ENCODE results near the gene NPB. TPM values are rescaled to one million over a fixed set of nuclear protein-coding genes. Genes with fewer than 3 reads are reported as not detected.

The NPB gene
- polyA plus RNA-seq, 1 of the 3 experiments (the other 2 are of a cell fraction) = 2.4 TPM

DNA sequence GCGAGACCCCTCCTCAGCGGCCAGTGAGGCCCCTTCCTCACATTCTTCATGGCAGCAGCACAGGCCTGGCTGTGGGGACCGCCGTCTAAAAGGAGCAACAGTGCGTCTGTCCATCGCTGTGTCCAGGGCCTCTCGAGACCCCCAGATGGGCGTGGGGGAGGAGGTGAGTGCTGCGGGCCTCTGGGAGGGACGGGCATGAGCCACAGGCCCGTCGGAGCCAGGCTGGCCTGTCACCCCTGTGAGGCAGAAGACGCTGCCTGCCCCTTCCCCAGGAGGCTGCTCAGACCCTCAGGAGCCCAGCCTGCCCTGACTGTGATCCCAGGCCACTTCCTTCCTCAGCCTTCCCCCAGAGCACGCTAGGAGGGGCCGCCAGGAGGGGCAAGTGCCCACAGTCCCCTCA is 37.2 kb downstream of the NPB start:
- 76% methylated on average over 9 of the region's 15 CpGs for WGBS (ENCODE audit: low lambda C conversion rate)
- CTCF ChIA-PET = interaction anchor here (1.1 to 17.7 kb wide), 5 partner anchors 15 to 91 kb away, joined by 3 to 216 read pairs (median 5); partner anchors contain the start of genes CENPX, LRRC45 and NOTUM
- H3K9me3 ChIP-seq = no peaks in the 10 kb centered on the region

DNA sequence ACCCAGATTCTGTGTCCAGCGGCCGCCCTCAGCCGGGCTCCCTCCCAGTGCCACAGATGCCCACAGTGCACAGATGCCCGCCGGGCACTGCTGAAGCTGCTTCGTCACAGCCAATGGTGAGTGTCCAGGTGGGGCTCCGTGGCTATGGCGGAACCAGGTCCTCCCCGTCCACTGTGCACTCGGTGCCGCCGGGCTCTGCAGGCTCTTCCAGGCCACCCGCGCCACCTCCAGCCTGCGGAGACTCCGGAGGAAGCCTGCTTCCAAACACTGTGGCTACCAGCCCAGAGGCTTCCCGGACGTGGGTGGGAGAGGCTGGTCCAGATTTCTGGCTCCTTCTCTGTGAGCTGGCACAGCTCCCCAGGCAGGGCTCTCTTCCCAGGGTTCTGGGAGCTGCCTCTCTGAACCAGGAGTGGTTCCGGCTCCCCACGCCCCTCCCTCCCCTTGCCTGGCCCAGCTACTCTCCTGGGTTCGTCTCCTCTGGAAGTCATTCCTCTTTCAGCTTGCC is 37.9 kb downstream of the NPB start:
- no peak overlapping the region for H3K9ac ChIP-seq
- H3K79me2 ChIP-seq (ENCODE audit: insufficient read depth) = peaks cover 19% of the 10 kb centered on the region
- peaks cover 3% of the 10 kb centered on the region for H3F3A ChIP-seq (replicated peaks; ENCODE audit: insufficient read depth)
- no peaks in the 10 kb centered on the region for H4K20me1 ChIP-seq (ENCODE audit: insufficient read depth)
- no peaks in the 10 kb centered on the region for H3K9me3 ChIP-seq
- H2AFZ ChIP-seq (ENCODE audit: low read depth) = no peak overlapping the region
- H3K4me2 ChIP-seq = no peak overlapping the region
- no peaks in the 10 kb centered on the region for H3K9me2 ChIP-seq
- 80% methylated on average over 12 of the region's 21 CpGs for WGBS (ENCODE audit: low lambda C conversion rate)
- peaks cover 6 to 17% of the 10 kb centered on the region in 2 experiments; a peak in 2 of 4 replicates for H3K4me1 ChIP-seq (ENCODE audit: control insufficient read depth in 1 of 2, insufficient read depth in 2 of 2, low read depth in 1 of 2, low read length in 1 of 2)
- ChIA-PET CTCF (interaction anchor here (1.1 to 17.7 kb wide), 6 partner anchors 9 to 214 kb away, joined by 3 to 216 read pairs (median 3); partner anchors contain the start of genes CENPX, LRRC45 and NOTUM), POLR2A (no interaction called here)
- no peaks in the 10 kb centered on the region for H3K27me3 ChIP-seq (ENCODE audit: insufficient read depth)
- peaks cover 0 to 2% of the 10 kb centered on the region in 2 experiments for H3K36me3 ChIP-seq (replicated peaks in 1 of 2; ENCODE audit: control insufficient read depth in 1 of 2, insufficient read depth in 2 of 2, low read length in 1 of 2)
- H3K4me3 ChIP-seq (ENCODE audit: low read depth in 2 of 2, low read length in 1 of 2) = no peak overlapping the region
- no peak for DNase-seq
- H3K27ac ChIP-seq (ENCODE audit: low read depth in 2 of 2, low read length in 1 of 2) = no peak overlapping the region
- TF ChIP-seq EP300 (IDR thresholded peaks at IDR 0.05; ENCODE audit: borderline replicate concordance in 1 of 2, low read depth in 1 of 2, low read length in 1 of 2) (no peak), TCF12 (IDR thresholded peaks at IDR 0.05) (no peak), FOXM1 (IDR thresholded peaks at IDR 0.05; ENCODE audit: low read depth) (no peak), MXI1 (IDR thresholded peaks at IDR 0.05; ENCODE audit: low read depth, low read length) (no peak), RCOR1 (IDR thresholded peaks at IDR 0.05; ENCODE audit: low read length) (no peak), GABPA (IDR thresholded peaks at IDR 0.05; ENCODE audit: low read depth) (no peak), NRF1 (IDR thresholded peaks at IDR 0.05; ENCODE audit: low read depth, low read length) (no peak), SMC3 (IDR thresholded peaks at IDR 0.05; ENCODE audit: low read depth, low read length) (no peak), YY1 (IDR thresholded peaks at IDR 0.05; ENCODE audit: low read depth) (no peak), SIN3A (IDR thresholded peaks at IDR 0.05; ENCODE audit: borderline replicate concordance, low read depth, low read length) (no peak), ELF1 (IDR thresholded peaks at IDR 0.05) (no peak), JUND (IDR thresholded peaks at IDR 0.05) (no peak)
- TF ChIP-seq, protein P1, sequence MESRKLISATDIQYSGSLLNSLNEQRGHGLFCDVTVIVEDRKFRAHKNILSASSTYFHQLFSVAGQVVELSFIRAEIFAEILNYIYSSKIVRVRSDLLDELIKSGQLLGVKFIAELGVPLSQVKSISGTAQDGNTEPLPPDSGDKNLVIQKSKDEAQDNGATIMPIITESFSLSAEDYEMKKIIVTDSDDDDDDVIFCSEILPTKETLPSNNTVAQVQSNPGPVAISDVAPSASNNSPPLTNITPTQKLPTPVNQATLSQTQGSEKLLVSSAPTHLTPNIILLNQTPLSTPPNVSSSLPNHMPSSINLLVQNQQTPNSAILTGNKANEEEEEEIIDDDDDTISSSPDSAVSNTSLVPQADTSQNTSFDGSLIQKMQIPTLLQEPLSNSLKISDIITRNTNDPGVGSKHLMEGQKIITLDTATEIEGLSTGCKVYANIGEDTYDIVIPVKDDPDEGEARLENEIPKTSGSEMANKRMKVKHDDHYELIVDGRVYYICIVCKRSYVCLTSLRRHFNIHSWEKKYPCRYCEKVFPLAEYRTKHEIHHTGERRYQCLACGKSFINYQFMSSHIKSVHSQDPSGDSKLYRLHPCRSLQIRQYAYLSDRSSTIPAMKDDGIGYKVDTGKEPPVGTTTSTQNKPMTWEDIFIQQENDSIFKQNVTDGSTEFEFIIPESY (IDR thresholded peaks at IDR 0.05; ENCODE audit: borderline replicate concordance, low read depth) = no peak

More for the DNA sequence above, 37.2 kb downstream of the NPB start:
- TF ChIP-seq RAD21 (IDR thresholded peaks at IDR 0.05; ENCODE audit: low read length) = no peak
- TF ChIP-seq FOSL2 (IDR thresholded peaks at IDR 0.05; ENCODE audit: borderline replicate concordance, low read depth) = no peak
- no peak for TF ChIP-seq FOXJ3 (CRISPR knock-in tag; IDR thresholded peaks at IDR 0.05)
- no peak for TF ChIP-seq YY1 (IDR thresholded peaks at IDR 0.05; ENCODE audit: low read depth)
- TF ChIP-seq, protein P2, sequence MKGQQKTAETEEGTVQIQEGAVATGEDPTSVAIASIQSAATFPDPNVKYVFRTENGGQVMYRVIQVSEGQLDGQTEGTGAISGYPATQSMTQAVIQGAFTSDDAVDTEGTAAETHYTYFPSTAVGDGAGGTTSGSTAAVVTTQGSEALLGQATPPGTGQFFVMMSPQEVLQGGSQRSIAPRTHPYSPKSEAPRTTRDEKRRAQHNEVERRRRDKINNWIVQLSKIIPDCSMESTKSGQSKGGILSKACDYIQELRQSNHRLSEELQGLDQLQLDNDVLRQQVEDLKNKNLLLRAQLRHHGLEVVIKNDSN (IDR thresholded peaks at IDR 0.05; ENCODE audit: borderline replicate concordance, low read depth) = no peak
- no peak for TF ChIP-seq TEAD4 (IDR thresholded peaks at IDR 0.05; ENCODE audit: borderline replicate concordance, insufficient read depth)
- no peak for TF ChIP-seq GATA2 (CRISPR knock-in tag; IDR thresholded peaks at IDR 0.05)
- no peak for TF ChIP-seq EZH2phosphoT487 (IDR thresholded peaks at IDR 0.05; ENCODE audit: borderline replicate concordance, low read depth)
- TF ChIP-seq GABPA (IDR thresholded peaks at IDR 0.05; ENCODE audit: low read depth) = no peak
- TF ChIP-seq MXI1 (IDR thresholded peaks at IDR 0.05; ENCODE audit: low read depth, low read length) = no peak
- TF ChIP-seq, protein P3, sequence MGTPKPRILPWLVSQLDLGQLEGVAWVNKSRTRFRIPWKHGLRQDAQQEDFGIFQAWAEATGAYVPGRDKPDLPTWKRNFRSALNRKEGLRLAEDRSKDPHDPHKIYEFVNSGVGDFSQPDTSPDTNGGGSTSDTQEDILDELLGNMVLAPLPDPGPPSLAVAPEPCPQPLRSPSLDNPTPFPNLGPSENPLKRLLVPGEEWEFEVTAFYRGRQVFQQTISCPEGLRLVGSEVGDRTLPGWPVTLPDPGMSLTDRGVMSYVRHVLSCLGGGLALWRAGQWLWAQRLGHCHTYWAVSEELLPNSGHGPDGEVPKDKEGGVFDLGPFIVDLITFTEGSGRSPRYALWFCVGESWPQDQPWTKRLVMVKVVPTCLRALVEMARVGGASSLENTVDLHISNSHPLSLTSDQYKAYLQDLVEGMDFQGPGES (IDR thresholded peaks at IDR 0.05; ENCODE audit: low read depth, low read length) = no peak
- TF ChIP-seq, protein P4, sequence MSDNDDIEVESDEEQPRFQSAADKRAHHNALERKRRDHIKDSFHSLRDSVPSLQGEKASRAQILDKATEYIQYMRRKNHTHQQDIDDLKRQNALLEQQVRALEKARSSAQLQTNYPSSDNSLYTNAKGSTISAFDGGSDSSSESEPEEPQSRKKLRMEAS (IDR thresholded peaks at IDR 0.05; ENCODE audit: low read depth) = no peak
- TF ChIP-seq, protein P1 (IDR thresholded peaks at IDR 0.05; ENCODE audit: borderline replicate concordance, low read depth) = no peak
- TF ChIP-seq NRF1 (IDR thresholded peaks at IDR 0.05; ENCODE audit: low read depth, low read length) = no peak
- TF ChIP-seq POLR2AphosphoS5 (IDR thresholded peaks at IDR 0.05; ENCODE audit: low read depth, low read length) = no peak
- Histone ChIP-seq H3K27me3 (ENCODE audit: insufficient read depth) (no peaks in the 10 kb centered on the region), H3K27ac (ENCODE audit: low read depth in 2 of 2, low read length in 1 of 2) (no peak overlapping the region), H3K4me3 (ENCODE audit: low read depth in 2 of 2, low read length in 1 of 2) (no peak overlapping the region), H3K9ac (no peak overlapping the region), H3K4me2 (no peak overlapping the region), H4K20me1 (ENCODE audit: insufficient read depth) (no peaks in the 10 kb centered on the region), H3K9me2 (no peaks in the 10 kb centered on the region), H3K79me2 (ENCODE audit: insufficient read depth) (peaks cover 19% of the 10 kb centered on the region), H3K36me3 (replicated peaks in 1 of 2; ENCODE audit: control insufficient read depth in 1 of 2, insufficient read depth in 2 of 2, low read length in 1 of 2) (peaks cover 0 to 9% of the 10 kb centered on the region in 2 experiments), H2AFZ (ENCODE audit: low read depth) (no peak overlapping the region), H3K4me1 (ENCODE audit: control insufficient read depth in 1 of 2, insufficient read depth in 2 of 2, low read depth in 1 of 2, low read length in 1 of 2) (peaks cover 6 to 19% of the 10 kb centered on the region in 2 experiments; a peak in 2 of 4 replicates), H3F3A (replicated peaks; ENCODE audit: insufficient read depth) (peaks cover 3% of the 10 kb centered on the region)
- no peak for DNase-seq
- POLR2A ChIA-PET = interaction anchor here (1.2 to 4.0 kb wide), 2 partner anchors 10 to 11 kb away, joined by 3 to 34 read pairs; partner anchors contain the start of gene MAFG
